HG03520 (cell line): Measurements from ENCODE around the gene RXFP3.

Experiments used
- ATAC-seq: cut with Tn5 transposase; IDR thresholded peaks from one replicate; pipeline ENCODE4 v1.9.1; 2021; ENCODE audit warnings: mild to moderate bottlenecking, moderate library complexity; ENCODE audit not compliant: unreplicated experiment

RXFP3 gene

GRCh38 chr5:33976307-33976706 is 40.1 kb downstream of the RXFP3 start:
- no peak for ATAC-seq

GRCh38 chr5:33978306-33978705 is 42.1 kb downstream of the RXFP3 start:
- ATAC-seq, result no peak

- ATAC-seq, result no peak
Measured at GRCh38 chr5:33980030-33980429, 43.8 kb downstream of the RXFP3 start.

- ATAC-seq, result no peak
Measured at GRCh38 chr5:33981408-33982162, 45.4 kb downstream of the RXFP3 start.

GRCh38 chr5:33984178-33984577 is 48.0 kb downstream of the RXFP3 start:
- ATAC-seq, result no peak

- no peak for ATAC-seq
Measured at GRCh38 chr5:33984671-33985124, 48.5 kb downstream of the RXFP3 start, which contains the start of gene SLC45A2. TSS of gene SLC45A2 (minus strand) at chr5:33984693. CDS start at chr5:33984583, 110 bp downstream.

GRCh38 chr5:33985447-33985846 is 49.3 kb downstream of the RXFP3 start:
- ATAC-seq, result no peak
